H1 (cell line): ENCODE data around the gene RUFY3. TPM values are rescaled to one million over a fixed set of nuclear protein-coding genes. Genes with fewer than 3 reads are reported as not detected.

Source experiments
- HDAC2 ChIP-seq, 2 experiments: fragments of 300-600 bp in 1 of 2; sonication (generic) in 1 of 2; IDR thresholded peaks; 2 replicates each; pipeline ENCODE4 v1.6.1; 2011 to 2012; ENCODE audit warnings: low read depth in 2 of 2, low read length in 2 of 2, mild to moderate bottlenecking in 2 of 2, moderate library complexity in 2 of 2, borderline replicate concordance in 1 of 2, inconsistent platforms in 1 of 2
- polyA plus RNA-seq, 7 experiments: library from polyadenylated mRNA; depleted of rRNA in 3 of 7; stranded (reverse) in 5 of 7; unstranded in 2 of 7; fragments of >200 nt in 5 of 7; fragments of 200-250 nt in 2 of 7; gene quantifications; 1 replicate in 5 of 7; 2 replicates in 1 of 7; 4 replicates in 1 of 7; pipeline versions ENCODE4 v1.2.1 to v1.2.3, GENCODE V29; 2011 to 2013; ENCODE audit warnings: missing spikeins in 2 of 7, mixed read lengths in 2 of 7
- total RNA-seq: library from RNA; stranded (reverse); fragmentation: NEBNext Ultra II Directional; extraction: Animal tissue kit (Norgen Biotek cat#: 25700); gene quantifications from 2 replicates; pipeline ENCODE4 v1.2.1, GENCODE V29; 2021

RUFY3 gene
- total and polyA plus RNA-seq, 2 of the 8 experiments (the other 6 are each of a cell fraction or from before 2014, with no cell fraction given), result 7.8 to 33.1 TPM

- no peak for TF ChIP-seq HDAC2 (IDR thresholded peaks at IDR 0.05; ENCODE audit: borderline replicate concordance in 1 of 2, low read depth in 2 of 2, low read length in 2 of 2)
Measured at GRCh38 chr4:70676554-70677090, 45.1 kb upstream of the RUFY3 start (continued).
